Thymus (tissue), 11 donors: ENCODE measurements around the gene OMG. TPM values are rescaled to one million over a fixed set of nuclear protein-coding genes. Genes with fewer than 3 reads are reported as not detected.
A peak's percentile ranks its signal among the peaks of the same experiment; 100 is the strongest.
"Not testable (repeated sequence)": the region's sequence is repeated elsewhere in the genome, so short reads cannot be mapped to it uniquely, and the experiment has no call there.

Experiments
- DNase-seq, 9 donors: peaks; one replicate each; pipeline ENCODE4 v3.0.0-alpha.2; 2013; ENCODE audit warnings: low spot score in 9 of 9, low read depth in 6 of 9, missing footprints in 1 of 9
- H3K27ac ChIP-seq, 2 donors: one replicate each; pipeline ENCODE4 v1.5.1; 2013; ENCODE audit warnings: control low read depth in 1 of 2, low read depth in 1 of 2, low read length in 1 of 2, mild to moderate bottlenecking in 1 of 2, moderate library complexity in 1 of 2
- H3K27me3 ChIP-seq, 2 donors: one replicate each; pipeline ENCODE4 v1.5.1; 2013; ENCODE audit warnings: low read length in 1 of 2; ENCODE audit not compliant: control insufficient read depth in 2 of 2, insufficient read depth in 1 of 2
- H3K36me3 ChIP-seq, 2 donors: one replicate each; pipeline ENCODE4 v1.5.1; 2013; ENCODE audit warnings: low read length in 1 of 2, mild to moderate bottlenecking in 1 of 2, moderate library complexity in 1 of 2; ENCODE audit not compliant: control insufficient read depth in 2 of 2, insufficient read depth in 2 of 2
- H3K4me1 ChIP-seq, 2 donors: one replicate each; pipeline ENCODE4 v1.5.1; 2013; ENCODE audit warnings: low read length in 2 of 2; ENCODE audit not compliant: control insufficient read depth in 2 of 2, insufficient read depth in 2 of 2
- H3K4me3 ChIP-seq, 2 donors: one replicate each; pipeline ENCODE4 v1.5.1; 2013; ENCODE audit warnings: low read length in 2 of 2, control low read depth in 1 of 2, mild to moderate bottlenecking in 1 of 2
- H3K9me3 ChIP-seq, 2 donors: one replicate each; pipeline ENCODE4 v1.5.1; 2013; ENCODE audit warnings: low read length in 1 of 2, mild to moderate bottlenecking in 1 of 2; ENCODE audit not compliant: control insufficient read depth in 2 of 2, insufficient read depth in 1 of 2
- WGBS: extraction: QIAGEN DNeasy Blood & Tissue Kit; methylation state at CpG from one replicate; pipeline ENCODE4 v1.1.7; 2013; 5-methylcytosine and 5-hydroxymethylcytosine counted together
- polyA plus RNA-seq: library from polyadenylated mRNA; stranded (reverse); fragments of 200-250 nt; gene quantifications from one replicate; pipeline ENCODE4 v1.2.3, GENCODE V29; 2013
- total RNA-seq: library from RNA; stranded (reverse); fragments of 120-200 nt; gene quantifications from one replicate; pipeline ENCODE4 v1.2.4, GENCODE V29; 2013
- donor health status: healthy.

The OMG gene
- total and polyA plus RNA-seq, 2 donors = 0.14 to 1.3 TPM

DNA sequence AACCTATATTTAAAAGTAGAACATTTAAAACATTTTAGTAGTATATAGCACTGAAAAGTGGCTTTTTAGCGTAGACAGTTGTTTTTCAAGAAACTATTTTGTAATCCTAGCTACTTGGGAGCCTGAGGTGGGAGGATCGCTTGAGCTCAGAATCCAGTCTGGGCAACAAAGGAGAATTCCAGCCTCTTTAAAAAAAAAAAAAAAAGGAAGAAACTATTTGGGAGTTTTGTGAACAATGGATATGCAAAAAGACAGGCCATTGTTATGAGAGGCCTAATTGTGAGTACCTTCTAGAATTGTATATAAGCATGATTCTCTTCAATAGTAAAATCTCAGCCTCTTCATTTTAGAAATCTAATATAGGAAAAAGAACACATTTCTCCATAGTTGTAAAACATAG lies 17.6 kb downstream of the OMG start:
- DNase-seq = no peak
- Histone ChIP-seq H3K4me3 (no peak overlapping the region), H3K27ac (no peak overlapping the region), H3K36me3 (peaks cover 3 to 7% of the 10 kb centered on the region in 2 donors), H3K9me3 (no peaks in the 10 kb centered on the region), H3K27me3 (no peaks in the 10 kb centered on the region), H3K4me1 (no peaks in the 10 kb centered on the region)
- 99% methylated on average over 2 of the region's 2 CpGs for WGBS

GRCh38 chr17:31275116-31275515 lies 21.9 kb downstream of the OMG start:
- Histone ChIP-seq H3K9me3 (no peaks in the 10 kb centered on the region), H3K27me3 (no peaks in the 10 kb centered on the region), H3K27ac (no peak overlapping the region), H3K36me3 (peaks cover 0 to 6% of the 10 kb centered on the region in 2 donors), H3K4me3 (no peak overlapping the region), H3K4me1 (no peaks in the 10 kb centered on the region)
- whole genome bisulfite sequencing = 99% methylated on average over 1 of the region's 1 CpG
- no peak for DNase-seq

- 96% methylated on average over 2 of the region's 2 CpGs for WGBS
- Histone ChIP-seq H3K9me3 (no peaks in the 10 kb centered on the region), H3K27ac (no peak overlapping the region), H3K27me3 (no peaks in the 10 kb centered on the region), H3K36me3 (peaks cover 0 to 6% of the 10 kb centered on the region in 2 donors), H3K4me3 (no peak overlapping the region), H3K4me1 (no peaks in the 10 kb centered on the region)
- no peak for DNase-seq
Measured at GRCh38 chr17:31274252-31274651, 22.8 kb downstream of the OMG start.

DNA sequence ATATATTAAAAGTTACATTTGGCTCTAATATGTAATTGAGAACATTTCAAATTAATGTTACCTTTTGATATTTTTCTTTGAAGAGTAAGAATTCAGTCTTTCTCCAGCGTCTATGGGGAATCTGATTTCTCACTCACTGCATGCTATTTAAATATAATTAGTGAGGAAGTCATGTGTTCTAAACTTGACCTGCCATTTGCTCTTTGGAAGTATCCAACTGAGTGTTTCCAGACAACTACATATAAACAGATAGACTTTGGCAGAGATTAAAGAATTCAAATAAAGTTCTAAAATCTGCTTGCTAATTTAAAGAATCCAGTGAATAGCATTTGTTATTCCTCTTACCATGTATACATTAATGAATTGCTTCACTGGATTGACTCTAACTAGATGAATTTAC lies 23.5 kb downstream of the OMG start:
- H3K36me3 ChIP-seq = peaks cover 0 to 6% of the 10 kb centered on the region in 2 donors
- H3K9me3 ChIP-seq = no peaks in the 10 kb centered on the region
- no peaks in the 10 kb centered on the region for H3K4me1 ChIP-seq
- no peak for DNase-seq
- no peak overlapping the region for H3K4me3 ChIP-seq
- 96% methylated on average over 1 of the region's 1 CpG for WGBS
- no peaks in the 10 kb centered on the region for H3K27me3 ChIP-seq
- no peak overlapping the region for H3K27ac ChIP-seq

DNA sequence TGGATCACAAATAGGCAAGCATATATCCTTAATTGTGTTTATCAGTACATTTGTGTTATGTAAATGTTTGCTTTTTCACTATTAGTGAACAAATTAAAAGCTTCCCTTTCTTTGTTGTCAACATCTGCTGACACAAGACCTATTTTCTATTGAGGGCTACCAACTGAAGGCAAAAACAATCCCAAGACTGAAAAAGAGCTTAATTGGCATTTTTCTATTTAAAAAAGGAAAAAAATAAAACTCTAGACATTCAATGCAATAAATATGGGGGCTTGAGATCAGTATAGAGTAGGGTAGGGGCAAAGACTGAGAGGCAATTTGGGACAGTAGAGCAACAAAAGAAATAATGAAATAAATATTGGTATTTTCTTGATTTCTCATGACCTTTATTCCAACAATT lies 24.2 kb downstream of the OMG start:
- Histone ChIP-seq H3K4me1 (no peaks in the 10 kb centered on the region), H3K36me3 (peaks cover 0 to 6% of the 10 kb centered on the region in 2 donors), H3K4me3 (no peak overlapping the region), H3K27ac (no peak overlapping the region), H3K27me3 (no peaks in the 10 kb centered on the region), H3K9me3 (no peaks in the 10 kb centered on the region)
- no peak for DNase-seq

- Histone ChIP-seq H3K4me3 (no peak overlapping the region), H3K9me3 (no peaks in the 10 kb centered on the region), H3K4me1 (no peaks in the 10 kb centered on the region), H3K27ac (no peak overlapping the region), H3K36me3 (peaks cover 0 to 3% of the 10 kb centered on the region in 2 donors), H3K27me3 (no peaks in the 10 kb centered on the region)
- 93% methylated on average over 1 of the region's 1 CpG for WGBS
- DNase-seq = no peak
Measured at GRCh38 chr17:31272236-31272635, 24.8 kb downstream of the OMG start.

DNA sequence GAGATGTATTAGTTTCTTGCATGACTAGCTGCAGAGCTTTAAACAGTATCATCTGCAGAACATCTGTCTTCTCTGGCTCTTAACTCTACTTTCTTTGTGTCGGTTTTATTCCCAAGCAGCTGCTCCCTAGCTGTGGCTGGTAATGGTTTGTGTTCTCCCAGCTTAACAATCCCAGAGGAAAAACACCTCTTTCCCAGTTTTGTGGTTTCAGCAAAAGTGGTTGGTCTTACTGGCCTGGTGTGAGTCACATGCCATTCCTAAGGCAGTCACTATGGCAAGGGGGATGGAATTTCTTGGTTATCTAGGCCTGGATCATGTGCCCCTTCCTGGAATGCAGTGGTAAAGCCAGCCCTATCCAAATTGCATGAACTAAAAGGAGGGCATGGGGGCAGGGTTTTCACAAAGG lies 27.5 kb downstream of the OMG start:
- Histone ChIP-seq H3K27ac (no peak overlapping the region), H3K4me3 (no peak overlapping the region), H3K36me3 (peaks cover 0 to 8% of the 10 kb centered on the region in 2 donors), H3K9me3 (no peaks in the 10 kb centered on the region), H3K27me3 (no peaks in the 10 kb centered on the region), H3K4me1 (no peaks in the 10 kb centered on the region)
- 93% methylated on average over 1 of the region's 1 CpG for WGBS
- DNase-seq = no peak

DNA sequence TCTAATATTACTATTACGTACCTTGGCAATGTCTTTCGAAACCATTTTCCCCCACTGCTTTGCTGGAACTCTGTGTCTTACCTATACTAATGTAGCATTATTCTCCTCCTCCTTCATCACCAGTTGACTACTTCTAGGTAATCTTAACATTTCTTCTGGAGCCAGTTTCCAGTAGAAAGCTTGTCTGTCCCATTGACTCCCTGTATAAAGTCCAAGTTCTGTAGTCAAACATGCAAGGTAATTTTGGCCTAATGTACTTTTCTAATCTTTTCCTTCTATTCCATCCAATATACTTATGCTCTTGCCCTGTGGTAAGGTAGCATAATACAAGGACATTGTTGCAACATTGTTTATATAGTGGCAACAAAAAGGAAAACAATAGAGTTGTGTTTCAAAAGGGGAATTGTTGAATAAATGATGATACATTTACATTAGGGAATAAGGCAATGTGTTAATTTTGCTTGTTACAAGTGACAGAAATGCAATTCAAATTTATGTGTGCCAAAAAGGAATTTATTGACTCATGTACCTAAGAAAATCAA lies 27.9 kb downstream of the OMG start:
- WGBS = 98% methylated on average over 2 of the region's 2 CpGs
- no peaks in the 10 kb centered on the region for H3K4me1 ChIP-seq
- peaks cover 0 to 8% of the 10 kb centered on the region in 2 donors for H3K36me3 ChIP-seq
- no peak overlapping the region for H3K4me3 ChIP-seq
- no peak overlapping the region for H3K27ac ChIP-seq
- H3K27me3 ChIP-seq = no peaks in the 10 kb centered on the region
- no peaks in the 10 kb centered on the region for H3K9me3 ChIP-seq
- no peak for DNase-seq

GRCh38 chr17:31266042-31266441 lies 31.0 kb downstream of the OMG start:
- WGBS = 92% methylated on average over 2 of the region's 2 CpGs
- Histone ChIP-seq H3K27ac (no peak overlapping the region), H3K4me1 (no peaks in the 10 kb centered on the region), H3K4me3 (no peak overlapping the region), H3K9me3 (no peaks in the 10 kb centered on the region), H3K27me3 (no peaks in the 10 kb centered on the region), H3K36me3 (peaks cover 0 to 8% of the 10 kb centered on the region in 2 donors)
- DNase-seq = peak in 1 of 9 donors; percentile 13

DNA sequence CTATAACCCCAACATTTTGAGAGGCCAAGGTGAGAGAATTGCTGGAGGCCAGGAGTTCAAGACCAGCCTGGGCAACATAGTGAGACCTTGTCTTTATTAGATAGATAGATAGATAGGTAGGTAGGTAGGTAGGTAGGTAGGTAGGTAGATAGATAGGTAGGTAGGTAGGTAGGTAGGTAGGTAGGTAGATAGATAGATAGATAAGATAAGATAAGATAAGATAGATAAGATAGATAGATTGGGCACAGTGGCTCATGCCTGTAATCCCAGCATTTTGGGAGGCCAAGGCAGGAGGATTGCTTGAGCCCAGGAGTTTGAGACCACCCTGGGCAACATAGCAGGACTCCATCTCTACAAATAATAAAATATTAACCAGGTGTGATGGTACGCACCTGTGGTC lies 34.1 kb downstream of the OMG start:
- H3K9me3 ChIP-seq, H3K4me3 ChIP-seq, DNase-seq, H3K36me3 ChIP-seq, H3K27me3 ChIP-seq, H3K4me1 ChIP-seq, H3K27ac ChIP-seq: not testable (repeated sequence)
- 96% methylated on average over 1 of the region's 1 CpG for WGBS
